Mesenchymal stem cell (in vitro differentiated cells and primary cell): ENCODE data around the gene SORBS1.

Source experiments
- DNase-seq: peaks from one replicate; pipeline ENCODE4 v3.0.0-alpha.2; 2013
- H2AFZ ChIP-seq: one replicate; pipeline ENCODE4 v1.6.1; 2013; ENCODE audit warnings: low read depth, mild to moderate bottlenecking, control low read depth, inconsistent platforms, low read length, moderate library complexity
- H2AK5ac ChIP-seq: 2 replicates; pipeline ENCODE4 v1.6.1; 2013; ENCODE audit warnings: low read length, moderate library complexity, mild to moderate bottlenecking, inconsistent platforms; ENCODE audit not compliant: severe bottlenecking
- H2BK120ac ChIP-seq: one replicate; pipeline ENCODE4 v1.6.1; 2013; ENCODE audit warnings: low read depth, mild to moderate bottlenecking, inconsistent platforms, low read length, moderate library complexity
- H2BK12ac ChIP-seq, 2 experiments: one replicate each; pipeline ENCODE4 v1.6.1; 2013; ENCODE audit warnings: inconsistent platforms in 2 of 2, low read length in 2 of 2, mild to moderate bottlenecking in 2 of 2, moderate library complexity in 2 of 2, control low read depth in 1 of 2
- H2BK15ac ChIP-seq: one replicate; pipeline ENCODE4 v1.6.1; 2013; ENCODE audit warnings: mild to moderate bottlenecking, low read depth, inconsistent platforms; ENCODE audit not compliant: poor library complexity, severe bottlenecking
- H2BK5ac ChIP-seq: 2 replicates; pipeline ENCODE4 v1.6.1; 2013; ENCODE audit warnings: low read depth, mild to moderate bottlenecking, low read length, control low read depth, inconsistent platforms; ENCODE audit not compliant: poor library complexity, severe bottlenecking
- H3K14ac ChIP-seq, 2 experiments: one replicate each; pipeline ENCODE4 v1.6.1; 2013; ENCODE audit warnings: inconsistent platforms in 2 of 2, low read length in 2 of 2, control low read depth in 1 of 2, mild to moderate bottlenecking in 1 of 2, moderate library complexity in 1 of 2
- H3K18ac ChIP-seq, 2 experiments: one replicate each; pipeline ENCODE4 v1.6.1; 2013; ENCODE audit warnings: inconsistent platforms in 2 of 2, low read length in 2 of 2, control low read depth in 1 of 2, low read depth in 1 of 2, mild to moderate bottlenecking in 1 of 2
- H3K23ac ChIP-seq, 2 experiments: one replicate each; pipeline ENCODE4 v1.6.1; 2013; ENCODE audit warnings: inconsistent platforms in 2 of 2, low read length in 2 of 2, mild to moderate bottlenecking in 2 of 2, moderate library complexity in 2 of 2, control low read depth in 1 of 2
- H3K27ac ChIP-seq: 2 replicates; pipeline ENCODE4 v1.5.1; 2013; ENCODE audit warnings: mild to moderate bottlenecking, moderate library complexity, low read length, control low read depth, inconsistent platforms; ENCODE audit not compliant: poor library complexity, severe bottlenecking
- H3K27me3 ChIP-seq, 2 experiments: 2 replicates each; pipeline versions ENCODE4 v1.6.1 to v1.7.0; 2013; ENCODE audit warnings: low read length in 2 of 2, mild to moderate bottlenecking in 2 of 2, moderate library complexity in 2 of 2, control low read depth in 1 of 2, inconsistent platforms in 1 of 2; ENCODE audit not compliant: control insufficient read depth in 1 of 2, insufficient read depth in 1 of 2
- H3K36me3 ChIP-seq, 2 experiments: 2 replicates each; pipeline versions ENCODE4 v1.6.1 to v1.7.0; 2013; ENCODE audit warnings: low read length in 2 of 2, control low read depth in 1 of 2, inconsistent platforms in 1 of 2, low read depth in 1 of 2, mild to moderate bottlenecking in 1 of 2; ENCODE audit not compliant: insufficient read depth in 2 of 2, control insufficient read depth in 1 of 2
- H3K4ac ChIP-seq, 2 experiments: one replicate each; pipeline ENCODE4 v1.6.1; 2013; ENCODE audit warnings: inconsistent platforms in 2 of 2, low read length in 2 of 2, mild to moderate bottlenecking in 2 of 2, moderate library complexity in 2 of 2, control low read depth in 1 of 2, low read depth in 1 of 2
- H3K4me1 ChIP-seq: 2 replicates; pipeline ENCODE4 v1.6.1; 2013; ENCODE audit warnings: low read depth, low read length, control low read depth; ENCODE audit not compliant: control insufficient read depth, insufficient read depth
- H3K4me2 ChIP-seq: 2 replicates; pipeline ENCODE4 v1.6.1; 2013; ENCODE audit warnings: low read length, mild to moderate bottlenecking, inconsistent platforms; ENCODE audit not compliant: poor library complexity, severe bottlenecking
- H3K4me3 ChIP-seq, 2 experiments: 2 replicates each; pipeline versions ENCODE4 v1.5.1 to v1.7.0; 2013; ENCODE audit warnings: low read length in 2 of 2, mild to moderate bottlenecking in 2 of 2, control low read depth in 1 of 2, low read depth in 1 of 2; ENCODE audit not compliant: insufficient read depth in 1 of 2
- H3K79me1 ChIP-seq: replicated peaks from 2 replicates; pipeline ENCODE4 v1.6.1; 2013; ENCODE audit warnings: mild to moderate bottlenecking, control low read depth, low read length, inconsistent platforms; ENCODE audit not compliant: poor library complexity, severe bottlenecking
- H3K9ac ChIP-seq: 2 replicates; pipeline ENCODE4 v1.7.0; 2013; ENCODE audit warnings: mild to moderate bottlenecking, low read length, moderate library complexity
- H3K9me3 ChIP-seq: 2 replicates; pipeline ENCODE4 v1.7.0; 2013; ENCODE audit warnings: mild to moderate bottlenecking, low read length; ENCODE audit not compliant: control insufficient read depth
- H4K8ac ChIP-seq: one replicate; pipeline ENCODE4 v1.6.1; 2013; ENCODE audit warnings: inconsistent platforms, mild to moderate bottlenecking, low read length, moderate library complexity
- H4K91ac ChIP-seq: one replicate; pipeline ENCODE4 v1.6.1; 2013; ENCODE audit warnings: mild to moderate bottlenecking, low read length, inconsistent platforms
- WGBS: methylation state at CpG from one replicate; pipeline ENCODE4 v1.1.7; 2013; ENCODE audit warnings: mixed read lengths; 5-methylcytosine and 5-hydroxymethylcytosine counted together

Gene SORBS1

GRCh38 chr10:95461611-95462010 lies 99.6 kb downstream of the SORBS1 start:
- Histone ChIP-seq H3K36me3 (no peaks in the 10 kb centered on the region), H3K23ac (no peak overlapping the region), H2BK15ac (no peak overlapping the region), H4K91ac (no peak overlapping the region), H2AK5ac (no peak overlapping the region), H3K79me1 (peaks cover 1% of the 10 kb centered on the region), H3K9ac (no peak overlapping the region), H3K4me3 (no peak overlapping the region), H2BK12ac (no peak overlapping the region), H2AFZ (no peak overlapping the region), H3K27me3 (peaks cover 0 to 12% of the 10 kb centered on the region in 2 experiments), H2BK120ac (no peak overlapping the region), H3K4me2 (no peak overlapping the region), H4K8ac (no peak overlapping the region), H3K14ac (no peak overlapping the region), H3K27ac (no peak overlapping the region), H3K9me3 (no peaks in the 10 kb centered on the region), H2BK5ac (no peak overlapping the region), H3K18ac (no peak overlapping the region), H3K4me1 (peaks cover 13% of the 10 kb centered on the region), H3K4ac (no peak overlapping the region)
- WGBS: 100% methylated on average over 2 of the region's 4 CpGs
- no peak for DNase-seq

GRCh38 chr10:95459446-95460045 lies 101.6 kb downstream of the SORBS1 start:
- Histone ChIP-seq H3K18ac (no peak overlapping the region), H3K9ac (no peak overlapping the region), H2BK15ac (no peak overlapping the region), H3K9me3 (no peaks in the 10 kb centered on the region), H3K4ac (no peak overlapping the region), H3K4me1 (peaks cover 17% of the 10 kb centered on the region), H3K14ac (no peak overlapping the region), H2AK5ac (peak overlapping the region; percentile 6), H2BK12ac (no peak overlapping the region), H3K4me2 (no peak overlapping the region), H2AFZ (no peak overlapping the region), H3K79me1 (no peaks in the 10 kb centered on the region), H3K27ac (no peak overlapping the region), H4K8ac (no peak overlapping the region), H3K36me3 (no peaks in the 10 kb centered on the region), H3K27me3 (peaks cover 0 to 12% of the 10 kb centered on the region in 2 experiments), H3K4me3 (no peak overlapping the region), H4K91ac (no peak overlapping the region), H3K23ac (no peak overlapping the region), H2BK120ac (no peak overlapping the region), H2BK5ac (no peak overlapping the region)
- DNase-seq: peak; percentile 26
- WGBS: 43% methylated on average over 9 of the region's 9 CpGs

GRCh38 chr10:95458871-95459270 lies 102.3 kb downstream of the SORBS1 start:
- Histone ChIP-seq H3K18ac (no peak overlapping the region), H3K27me3 (peaks cover 0 to 12% of the 10 kb centered on the region in 2 experiments), H3K4me3 (no peak overlapping the region), H3K9ac (no peak overlapping the region), H2BK120ac (no peak overlapping the region), H2BK5ac (no peak overlapping the region), H3K9me3 (no peaks in the 10 kb centered on the region), H2AK5ac (no peak overlapping the region), H2BK15ac (no peak overlapping the region), H3K4ac (no peak overlapping the region), H3K4me2 (no peak overlapping the region), H3K4me1 (peaks cover 17% of the 10 kb centered on the region), H3K79me1 (no peaks in the 10 kb centered on the region), H3K27ac (peak overlapping the region; percentile 24), H4K8ac (no peak overlapping the region), H3K14ac (no peak overlapping the region), H3K23ac (no peak overlapping the region), H4K91ac (no peak overlapping the region), H2BK12ac (no peak overlapping the region), H3K36me3 (no peaks in the 10 kb centered on the region), H2AFZ (no peak overlapping the region)
- WGBS: no CpG with 5 or more reads among the region's 1 CpG
- DNase-seq: no peak

DNA sequence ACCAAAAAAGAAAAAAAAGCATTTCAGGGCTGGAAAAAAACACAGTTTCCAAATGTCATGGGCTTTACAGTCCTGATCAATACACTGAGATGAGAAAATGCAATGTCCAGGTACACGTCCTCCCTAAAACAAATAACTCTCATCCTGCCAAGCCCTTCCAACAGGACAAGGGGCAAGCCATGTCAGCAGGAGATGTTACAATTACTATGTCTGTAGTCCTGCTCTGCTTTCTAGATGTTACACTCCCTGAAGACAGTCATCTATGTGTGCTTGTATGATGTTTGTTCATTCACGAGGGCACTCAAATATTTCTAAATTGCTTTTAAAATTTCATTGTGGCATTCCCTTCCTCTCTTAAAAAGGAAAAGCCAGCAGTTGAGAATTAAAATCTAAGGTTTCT lies 103.2 kb downstream of the SORBS1 start:
- Histone ChIP-seq H3K4me3 (no peak overlapping the region), H2BK12ac (no peak overlapping the region), H2AK5ac (peak overlapping the region; percentile 46), H3K36me3 (no peaks in the 10 kb centered on the region), H3K27ac (peak overlapping the region; percentile 77), H2BK15ac (no peak overlapping the region), H3K4me2 (no peak overlapping the region), H3K9me3 (no peaks in the 10 kb centered on the region), H3K23ac (no peak overlapping the region), H3K9ac (no peak overlapping the region), H2AFZ (no peak overlapping the region), H3K79me1 (no peaks in the 10 kb centered on the region), H3K18ac (no peak overlapping the region), H4K91ac (no peak overlapping the region), H3K4ac (no peak overlapping the region), H2BK120ac (no peak overlapping the region), H3K27me3 (peaks cover 0 to 5% of the 10 kb centered on the region in 2 experiments), H4K8ac (no peak overlapping the region), H2BK5ac (no peak overlapping the region), H3K14ac (no peak overlapping the region), H3K4me1 (peaks cover 17% of the 10 kb centered on the region)
- DNase-seq: no peak
- WGBS: 88% methylated on average over 1 of the region's 2 CpGs
